ENCODE measurements around the gene RABGAP1L. TPM values are rescaled to one million over a fixed set of nuclear protein-coding genes. Genes with fewer than 3 reads are reported as not detected.

Gene RABGAP1L
- total RNA-seq, 1 experiment from 2014 or later, result 29.3 TPM

GRCh38 chr1:174837386-174837785 lies 678.1 kb downstream of the RABGAP1L start:
- Histone ChIP-seq H3K9me2 (ENCODE audit: insufficient read depth) (no peaks in the 10 kb centered on the region; the same call in 1 of the 2 replicates), H3K36me3 (ENCODE audit: control insufficient read depth in 1 of 2, insufficient read depth in 2 of 2, low read length in 2 of 2) (no peaks in the 10 kb centered on the region), H3K27ac (ENCODE audit: low read depth, low read length) (no peak overlapping the region), H3K4me2 (ENCODE audit: low read length) (no peak overlapping the region), H2AFZ (ENCODE audit: low read depth, low read length, poor library complexity, severe bottlenecking) (no peak overlapping the region), H3K27me3 (ENCODE audit: insufficient read depth, low read length) (no peaks in the 10 kb centered on the region), H3K4me3 (replicated peaks in 1 of 2; ENCODE audit: low read depth in 1 of 2, low read length in 2 of 2) (no peak overlapping the region), H3K9ac (ENCODE audit: low read length) (no peak overlapping the region), H4K20me1 (ENCODE audit: insufficient read depth) (no peaks in the 10 kb centered on the region), H3K79me2 (ENCODE audit: insufficient read depth, low read length) (no peaks in the 10 kb centered on the region), H3K9me3 (ENCODE audit: control insufficient read depth in 1 of 2, insufficient read depth in 1 of 2, low read depth in 1 of 2, low read length in 2 of 2) (no peaks in the 10 kb centered on the region), H3K4me1 (ENCODE audit: control insufficient read depth in 1 of 2, insufficient read depth in 2 of 2, low read length in 2 of 2) (peaks cover 0 to 5% of the 10 kb centered on the region in 2 experiments; a peak in 1 of 4 replicates)
- ATAC-seq, result no peak
- ChIA-PET CTCF (no interaction called here), RAD21 (ENCODE audit: low non-redundant PET in 1 of 2, low total read pairs in 2 of 2, uncharacterized antibody in 2 of 2, unreplicated experiment in 2 of 2) (no interaction called here), POLR2A (no interaction called here)
- intact Hi-C loops (cut with micrococcal nuclease), result no loop called here
- DNase-seq (ENCODE audit: low read depth, low spot score), result no peak
- BruUV-seq (replicated peaks), result no TSS peak
- no peak for TF ChIP-seq SP1 (IDR thresholded peaks at IDR 0.05; ENCODE audit: low read depth)
- no peak for TF ChIP-seq SIN3A (IDR thresholded peaks at IDR 0.05; ENCODE audit: low read depth)

GRCh38 chr1:174839211-174839610 lies 679.9 kb downstream of the RABGAP1L start:
- ChIA-PET POLR2A (no interaction called here), CTCF (no interaction called here), RAD21 (ENCODE audit: low non-redundant PET in 1 of 2, low total read pairs in 2 of 2, uncharacterized antibody in 2 of 2, unreplicated experiment in 2 of 2) (no interaction called here)
- Histone ChIP-seq H4K20me1 (ENCODE audit: insufficient read depth) (no peaks in the 10 kb centered on the region), H3K9me3 (ENCODE audit: control insufficient read depth in 1 of 2, insufficient read depth in 1 of 2, low read depth in 1 of 2, low read length in 2 of 2) (no peaks in the 10 kb centered on the region), H3K4me3 (replicated peaks in 1 of 2; ENCODE audit: low read depth in 1 of 2, low read length in 2 of 2) (no peak overlapping the region), H3K4me2 (ENCODE audit: low read length) (no peak overlapping the region), H3K9ac (ENCODE audit: low read length) (no peak overlapping the region), H3K27ac (ENCODE audit: low read depth, low read length) (no peak overlapping the region), H3K9me2 (ENCODE audit: insufficient read depth) (no peaks in the 10 kb centered on the region; the same call in 1 of the 2 replicates), H3K4me1 (ENCODE audit: control insufficient read depth in 1 of 2, insufficient read depth in 2 of 2, low read length in 2 of 2) (peaks cover 0 to 5% of the 10 kb centered on the region in 2 experiments; a peak in 1 of 4 replicates), H3K36me3 (ENCODE audit: control insufficient read depth in 1 of 2, insufficient read depth in 2 of 2, low read length in 2 of 2) (no peaks in the 10 kb centered on the region), H3K79me2 (ENCODE audit: insufficient read depth, low read length) (no peaks in the 10 kb centered on the region), H3K27me3 (ENCODE audit: insufficient read depth, low read length) (no peaks in the 10 kb centered on the region), H2AFZ (ENCODE audit: low read depth, low read length, poor library complexity, severe bottlenecking) (no peak overlapping the region)
- intact Hi-C loops (cut with micrococcal nuclease), result no loop called here
- TF ChIP-seq SP1 (IDR thresholded peaks at IDR 0.05; ENCODE audit: low read depth), result no peak
- no peak for TF ChIP-seq EZH2phosphoT487 (IDR thresholded peaks at IDR 0.05; ENCODE audit: borderline replicate concordance)
- TF ChIP-seq CTCF (IDR thresholded peaks at IDR 0.05 in 2 of 3, conservative IDR thresholded peaks at IDR 0.05 in 1 of 3; ENCODE audit: borderline replicate concordance in 1 of 3, insufficient read depth in 1 of 3, low read depth in 2 of 3, low read length in 2 of 3), result no peak
- no peak for ATAC-seq
- DNase-seq (ENCODE audit: low read depth, low spot score), result no peak
- BruUV-seq (replicated peaks), result no TSS peak

Measured in HCT116 (cell line).